ENCODE data around the gene CBX8.

CBX8 gene

GRCh38 chr17:79837888-79838521, 41.1 kb upstream of the CBX8 start:
- H3K27ac ChIP-seq: peak overlapping the region; percentile 94
- TF ChIP-seq CTCF (conservative IDR thresholded peaks at IDR 0.05): no peak
- no peak for TF ChIP-seq ZFX (IDR thresholded peaks at IDR 0.05)

GRCh38 chr17:79836972-79837887, 40.4 kb upstream of the CBX8 start:
- H3K27ac ChIP-seq: peak overlapping the region; percentile 94
- TF ChIP-seq ZFX (IDR thresholded peaks at IDR 0.05): 0 out of 2 replicates have a peak, but pooled peaks have one; percentile 14
- no peak; the same call in 1 of the 2 replicates for TF ChIP-seq CTCF (conservative IDR thresholded peaks at IDR 0.05)

GRCh38 chr17:79836510-79836971, 39.7 kb upstream of the CBX8 start:
- peak overlapping the region; percentile 94 for H3K27ac ChIP-seq
- TF ChIP-seq CTCF (conservative IDR thresholded peaks at IDR 0.05) (no peak), ZFX (IDR thresholded peaks at IDR 0.05) (no peak)

- H3K27ac ChIP-seq: peak overlapping the region; percentile 94
- no peak for TF ChIP-seq CTCF (conservative IDR thresholded peaks at IDR 0.05)
- TF ChIP-seq ZFX (IDR thresholded peaks at IDR 0.05): no peak
Measured at GRCh38 chr17:79835953-79836509, 39.2 kb upstream of the CBX8 start.

- H3K27ac ChIP-seq: peak overlapping the region; percentile 94
- TF ChIP-seq ZFX (IDR thresholded peaks at IDR 0.05) (no peak), CTCF (conservative IDR thresholded peaks at IDR 0.05) (no peak)
Measured at GRCh38 chr17:79835470-79835899, 38.6 kb upstream of the CBX8 start.

- TF ChIP-seq CTCF (conservative IDR thresholded peaks at IDR 0.05) (peak; percentile 97), ZFX (IDR thresholded peaks at IDR 0.05) (no peak)
- peak overlapping the region; percentile 94 for H3K27ac ChIP-seq
Measured at GRCh38 chr17:79834565-79835469, 37.9 kb upstream of the CBX8 start.

Measured in C4-2B (cell line).